Liver (tissue), 9 donors: Measurements from ENCODE around the gene RASA3. TPM values are rescaled to one million over a fixed set of nuclear protein-coding genes. Genes with fewer than 3 reads are reported as not detected.

ENCODE experiments used
- DNase-seq: peaks from one replicate; pipeline ENCODE4 v3.0.0-alpha.2; 2017; ENCODE audit warnings: low spot score
- H3K27ac ChIP-seq, 2 donors: one replicate each; pipeline ENCODE4 v1.7.0; 2013; ENCODE audit warnings: inconsistent platforms in 2 of 2, low read length in 2 of 2, control low read depth in 1 of 2, low read depth in 1 of 2, mild to moderate bottlenecking in 1 of 2
- H3K27me3 ChIP-seq, 4 donors: one replicate each; pipeline versions ENCODE4 v1.6.1 to v1.7.0; 2013; ENCODE audit warnings: low read length in 3 of 4, inconsistent platforms in 1 of 4, mild to moderate bottlenecking in 1 of 4, moderate library complexity in 1 of 4; ENCODE audit not compliant: control insufficient read depth in 4 of 4, insufficient read depth in 4 of 4
- H3K36me3 ChIP-seq, 4 donors: one replicate each; pipeline versions ENCODE4 v1.6.1 to v1.7.0; 2013; ENCODE audit warnings: low read length in 3 of 4, mild to moderate bottlenecking in 3 of 4, low read depth in 1 of 4, moderate library complexity in 1 of 4; ENCODE audit not compliant: control insufficient read depth in 4 of 4, insufficient read depth in 3 of 4
- H3K4me1 ChIP-seq, 4 donors: one replicate each; pipeline versions ENCODE4 v1.6.1 to v1.7.0; 2013; ENCODE audit warnings: low read length in 3 of 4, mild to moderate bottlenecking in 3 of 4, moderate library complexity in 1 of 4; ENCODE audit not compliant: control insufficient read depth in 4 of 4, insufficient read depth in 4 of 4
- H3K4me3 ChIP-seq, 3 donors: one replicate each; pipeline versions ENCODE4 v1.6.1 to v1.7.0; 2013; ENCODE audit warnings: low read length in 3 of 3, control low read depth in 1 of 3, low read depth in 1 of 3, mild to moderate bottlenecking in 1 of 3
- H3K9ac ChIP-seq, 2 donors: one replicate each; pipeline ENCODE4 v1.7.0; 2013; ENCODE audit warnings: low read length in 2 of 2, mild to moderate bottlenecking in 2 of 2, moderate library complexity in 2 of 2, control low read depth in 1 of 2, low read depth in 1 of 2
- H3K9me3 ChIP-seq, 4 donors: one replicate each; pipeline versions ENCODE4 v1.6.1 to v1.7.0; 2013; ENCODE audit warnings: low read length in 3 of 4; ENCODE audit not compliant: control insufficient read depth in 4 of 4
- EGR1 ChIP-seq, 2 donors: IDR thresholded peaks; 2 replicates each; pipeline ENCODE4 v1.6.1; 2016 to 2018; ENCODE audit warnings: antibody characterized with exemption in 2 of 2, low read depth in 2 of 2
- FOXA1 ChIP-seq: IDR thresholded peaks from 2 replicates; pipeline ENCODE4 v1.6.1; 2016; ENCODE audit warnings: antibody characterized with exemption
- FOXA2 ChIP-seq: IDR thresholded peaks from 2 replicates; pipeline ENCODE4 v1.6.1; 2016; ENCODE audit warnings: antibody characterized with exemption
- GABPA ChIP-seq, 2 donors: IDR thresholded peaks in 1 of 2; conservative IDR thresholded peaks in 1 of 2; 2 replicates each; pipeline ENCODE4 v1.6.1; 2016; ENCODE audit warnings: antibody characterized with exemption in 2 of 2, mild to moderate bottlenecking in 1 of 2, moderate library complexity in 1 of 2
- HNF4A ChIP-seq, 2 donors: conservative IDR thresholded peaks; 2 replicates each; pipeline ENCODE4 v1.6.1; 2016; ENCODE audit warnings: antibody characterized with exemption in 2 of 2, mild to moderate bottlenecking in 2 of 2
- HNF4G ChIP-seq: IDR thresholded peaks from 2 replicates; pipeline ENCODE4 v1.6.1; 2016; ENCODE audit warnings: antibody characterized with exemption
- JUND ChIP-seq, 2 donors: IDR thresholded peaks; 2 replicates each; pipeline ENCODE4 v1.6.1; 2016; ENCODE audit warnings: antibody characterized with exemption in 2 of 2
- RXRA ChIP-seq, 2 donors: IDR thresholded peaks; 2 replicates each; pipeline ENCODE4 v1.6.1; 2017 to 2018; ENCODE audit warnings: antibody characterized with exemption in 2 of 2, mild to moderate bottlenecking in 1 of 2
- TAF1 ChIP-seq: conservative IDR thresholded peaks from 2 replicates; pipeline ENCODE4 v1.6.1; 2016; ENCODE audit warnings: antibody characterized with exemption, mild to moderate bottlenecking
- YY1 ChIP-seq: IDR thresholded peaks from 2 replicates; pipeline ENCODE4 v1.6.1; 2016; ENCODE audit warnings: antibody characterized with exemption, mild to moderate bottlenecking
- WGBS: extraction: QIAGEN DNeasy Blood & Tissue Kit; methylation state at CpG from one replicate; pipeline ENCODE4 v1.1.7; 2013; 5-methylcytosine and 5-hydroxymethylcytosine counted together
- polyA plus RNA-seq, 2 donors: library from polyadenylated mRNA; stranded (reverse) in 1 of 2; unstranded in 1 of 2; fragments of 200-250 nt in 1 of 2; fragments of >200 nt in 1 of 2; fragmentation: Nextera tagmentation in 1 of 2; extraction: Ambion mirVana in 1 of 2; gene quantifications; one replicate each; pipeline versions ENCODE4 v1.2.1 to v1.2.3, GENCODE V29; 2013 to 2015
- total RNA-seq, 2 donors: library from RNA; depleted of rRNA; stranded (reverse); fragments of >200 nt; gene quantifications; one replicate each; pipeline ENCODE4 v1.2.3, GENCODE V29; 2014
- TF ChIP-seq, protein P1 (sequence below): IDR thresholded peaks from 2 replicates; pipeline ENCODE4 v1.6.1; 2016; ENCODE audit warnings: antibody characterized with exemption
- TF ChIP-seq, protein P2 (sequence below): IDR thresholded peaks from 2 replicates; pipeline ENCODE4 v1.6.1; 2016; ENCODE audit warnings: antibody characterized with exemption
- donor health status: healthy.
- donor health status: healthy.
- donor health status: healthy.
- donor health status: healthy.
- donor health status: healthy.

The RASA3 gene
- total and polyA plus RNA-seq, 4 donors = 0.64 to 5.9 (median 3.8) TPM

DNA sequence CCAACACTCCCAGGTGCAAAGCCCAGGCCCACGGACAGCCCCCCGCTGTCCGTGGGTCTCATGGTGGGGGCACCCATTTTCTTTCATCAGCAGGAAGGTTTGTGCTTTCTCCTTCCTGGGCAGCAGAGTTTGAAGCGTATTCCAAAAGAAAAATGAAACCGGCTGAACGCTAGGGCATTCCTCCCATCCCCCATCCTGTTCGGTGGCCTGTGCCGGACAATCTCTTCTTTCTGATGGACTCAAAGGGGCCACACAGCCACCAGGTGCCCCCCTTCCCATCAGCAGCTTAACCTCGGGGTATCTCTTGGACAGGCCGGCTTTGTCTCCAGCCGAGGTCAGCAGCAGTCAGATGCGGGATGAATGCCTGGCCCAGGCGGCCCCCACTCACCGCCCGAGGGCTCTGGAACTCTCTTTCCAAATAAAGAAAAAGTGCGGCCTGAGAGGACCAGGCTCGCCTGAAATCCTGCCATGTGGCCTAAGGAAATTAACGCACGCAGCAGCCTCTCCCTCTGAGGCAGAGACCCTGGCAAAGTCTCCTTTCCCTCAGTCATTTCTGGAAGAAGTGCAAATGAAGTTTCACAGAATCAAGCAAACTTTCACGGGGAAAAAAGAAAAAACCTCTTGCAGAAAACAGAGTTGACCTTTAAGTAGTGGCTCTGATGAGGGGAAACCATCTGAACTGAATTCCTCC is 67.8 kb downstream of the RASA3 start:
- Histone ChIP-seq H3K4me3 (peak overlapping the region; percentile 38 to 53 (median 42)), H3K27ac (peak overlapping the region; percentile 69 to 77), H3K4me1 (peaks cover 0 to 7% (median 2%) of the 10 kb centered on the region in 4 donors), H3K36me3 (no peaks in the 10 kb centered on the region), H3K9ac (peak overlapping the region; percentile 56 to 68), H3K27me3 (no peaks in the 10 kb centered on the region), H3K9me3 (no peaks in the 10 kb centered on the region)
- no peak for DNase-seq
- 35% methylated on average over 20 of the region's 20 CpGs for WGBS
- TF ChIP-seq, protein P1, sequence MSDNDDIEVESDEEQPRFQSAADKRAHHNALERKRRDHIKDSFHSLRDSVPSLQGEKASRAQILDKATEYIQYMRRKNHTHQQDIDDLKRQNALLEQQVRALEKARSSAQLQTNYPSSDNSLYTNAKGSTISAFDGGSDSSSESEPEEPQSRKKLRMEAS = no peak

DNA sequence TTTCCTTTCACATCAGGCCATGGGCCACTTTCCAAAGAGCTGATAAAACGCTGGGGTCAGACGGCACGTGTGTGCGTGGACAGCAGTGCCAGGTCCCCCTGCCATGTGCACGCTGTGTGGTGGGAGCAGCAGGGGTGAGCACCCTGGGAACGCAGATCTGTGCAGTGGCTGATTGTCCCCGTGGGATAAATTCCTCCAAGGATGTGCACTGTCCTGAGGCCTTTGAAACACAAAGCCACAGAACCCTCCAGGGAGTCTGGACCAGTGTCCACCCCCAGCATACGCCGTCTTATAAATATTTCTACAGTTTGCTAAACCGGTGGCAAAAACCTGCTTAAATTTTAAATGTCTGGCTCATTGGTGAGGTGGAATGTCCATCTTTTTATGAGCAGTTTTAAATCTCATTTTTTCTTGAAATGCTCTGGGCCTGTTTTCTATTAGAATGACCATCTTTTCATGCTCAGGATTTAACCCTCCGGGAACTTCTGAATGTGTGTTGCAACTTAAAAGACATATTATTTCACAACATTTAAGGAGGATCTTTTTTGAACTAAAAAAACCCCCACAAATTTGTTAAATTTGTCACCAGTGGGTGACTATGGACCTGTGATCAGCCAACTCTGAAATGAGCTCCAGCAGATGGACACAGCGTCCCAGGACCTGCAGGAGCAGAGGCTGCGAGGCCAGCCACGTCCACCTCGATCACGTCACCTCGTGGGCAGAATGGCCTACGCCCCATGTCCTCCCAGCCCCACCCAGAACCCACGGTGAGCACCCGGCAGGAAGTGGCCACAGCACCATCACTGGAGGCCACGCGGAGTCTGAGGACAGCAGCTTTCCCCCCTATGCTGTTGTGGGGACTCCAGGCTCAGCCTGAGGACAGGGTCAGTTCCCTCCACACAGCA is 68.6 kb downstream of the RASA3 start:
- no peaks in the 10 kb centered on the region for H3K27me3 ChIP-seq
- 71% methylated on average over 22 of the region's 22 CpGs for WGBS
- DNase-seq = no peak
- peak overlapping the region; percentile 69 to 77 for H3K27ac ChIP-seq
- H3K9ac ChIP-seq = peak overlapping the region in 1 of 2 donors; percentile 56
- H3K9me3 ChIP-seq = no peaks in the 10 kb centered on the region
- H3K4me1 ChIP-seq = peaks cover 0 to 5% (median 2%) of the 10 kb centered on the region in 4 donors
- H3K4me3 ChIP-seq = peak overlapping the region; percentile 20 to 42 (median 38)
- no peaks in the 10 kb centered on the region for H3K36me3 ChIP-seq
- TF ChIP-seq HNF4A (conservative IDR thresholded peaks at IDR 0.05) (no peak), YY1 (no peak), FOXA1 (no peak), EGR1 (IDR thresholded peaks at IDR 0.05; ENCODE audit: low read depth in 2 of 2) (no peak), FOXA2 (no peak)

DNA sequence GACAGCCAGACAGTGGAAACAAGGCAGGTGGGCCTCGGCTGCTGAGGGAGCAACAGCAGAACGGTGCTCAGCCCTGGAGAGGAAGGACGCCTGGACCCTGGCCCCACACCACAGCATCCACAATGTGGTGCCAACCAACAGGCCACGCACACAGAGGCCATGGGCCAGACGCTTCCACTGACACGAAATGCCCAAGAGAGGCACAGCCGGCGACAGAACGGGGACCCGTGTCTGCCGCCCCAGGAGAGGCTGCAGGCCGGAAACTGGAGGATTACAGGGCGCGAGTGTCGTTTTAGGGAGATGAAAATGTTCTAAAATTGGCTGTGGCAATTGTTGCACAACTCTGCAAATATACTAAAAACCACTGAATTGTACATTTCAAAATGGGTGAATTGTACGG is 69.7 kb downstream of the RASA3 start:
- H3K9me3 ChIP-seq = no peaks in the 10 kb centered on the region
- no peak for DNase-seq
- 87% methylated on average over 16 of the region's 16 CpGs for WGBS
- no peak overlapping the region for H3K4me3 ChIP-seq
- no peaks in the 10 kb centered on the region for H3K36me3 ChIP-seq
- H3K27me3 ChIP-seq = no peaks in the 10 kb centered on the region
- no peak overlapping the region for H3K27ac ChIP-seq
- peaks cover 2 to 14% (median 4%) of the 10 kb centered on the region in 4 donors for H3K4me1 ChIP-seq
- no peak overlapping the region for H3K9ac ChIP-seq
- TF ChIP-seq GABPA (IDR thresholded peaks at IDR 0.05 in 1 of 2, conservative IDR thresholded peaks at IDR 0.05 in 1 of 2) (no peak), FOXA1 (no peak), RXRA (IDR thresholded peaks at IDR 0.05) (no peak), YY1 (no peak), JUND (IDR thresholded peaks at IDR 0.05) (no peak), HNF4G (no peak), TAF1 (no peak)

DNA sequence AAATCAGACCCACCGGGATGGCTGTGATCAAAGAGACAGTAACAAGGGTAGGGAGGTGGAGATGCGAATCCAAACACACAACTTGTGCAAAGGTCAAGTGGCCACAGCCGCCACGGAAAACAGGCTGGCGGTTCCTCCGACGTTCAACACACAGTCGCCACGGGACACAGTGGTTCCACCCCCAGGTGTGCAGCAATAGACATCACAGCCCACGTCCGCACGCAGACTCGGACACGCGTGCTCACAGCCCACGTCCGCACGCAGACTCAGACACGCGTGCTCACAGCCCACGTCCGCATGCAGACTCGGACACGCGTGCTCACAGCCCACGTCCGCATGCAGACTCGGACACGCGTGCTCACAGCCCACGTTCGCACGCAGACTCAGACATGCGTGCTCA is 70.1 kb downstream of the RASA3 start:
- no peaks in the 10 kb centered on the region for H3K9me3 ChIP-seq
- DNase-seq = no peak
- peaks cover 3 to 18% (median 5%) of the 10 kb centered on the region in 4 donors for H3K4me1 ChIP-seq
- 94% methylated on average over 34 of the region's 34 CpGs for WGBS
- no peak overlapping the region for H3K4me3 ChIP-seq
- TF ChIP-seq HNF4G = no peak
- no peak for TF ChIP-seq FOXA2
- TF ChIP-seq JUND (IDR thresholded peaks at IDR 0.05) = no peak
- TF ChIP-seq TAF1 = no peak
- TF ChIP-seq, protein P2, sequence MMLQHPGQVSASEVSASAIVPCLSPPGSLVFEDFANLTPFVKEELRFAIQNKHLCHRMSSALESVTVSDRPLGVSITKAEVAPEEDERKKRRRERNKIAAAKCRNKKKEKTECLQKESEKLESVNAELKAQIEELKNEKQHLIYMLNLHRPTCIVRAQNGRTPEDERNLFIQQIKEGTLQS = no peak
- no peaks in the 10 kb centered on the region for H3K36me3 ChIP-seq
- H3K9ac ChIP-seq = no peak overlapping the region
- H3K27ac ChIP-seq = no peak overlapping the region
- no peaks in the 10 kb centered on the region for H3K27me3 ChIP-seq
